ENCODE measurements around the gene PRADC1. TPM values are rescaled to one million over a fixed set of nuclear protein-coding genes. Genes with fewer than 3 reads are reported as not detected.

Gene PRADC1
- total and polyA plus RNA-seq, 9 of the 15 experiments (the other 6 are each of a cell fraction or from before 2014, with no cell fraction given): 7.3 to 47.4 (median 34.2) TPM

DNA sequence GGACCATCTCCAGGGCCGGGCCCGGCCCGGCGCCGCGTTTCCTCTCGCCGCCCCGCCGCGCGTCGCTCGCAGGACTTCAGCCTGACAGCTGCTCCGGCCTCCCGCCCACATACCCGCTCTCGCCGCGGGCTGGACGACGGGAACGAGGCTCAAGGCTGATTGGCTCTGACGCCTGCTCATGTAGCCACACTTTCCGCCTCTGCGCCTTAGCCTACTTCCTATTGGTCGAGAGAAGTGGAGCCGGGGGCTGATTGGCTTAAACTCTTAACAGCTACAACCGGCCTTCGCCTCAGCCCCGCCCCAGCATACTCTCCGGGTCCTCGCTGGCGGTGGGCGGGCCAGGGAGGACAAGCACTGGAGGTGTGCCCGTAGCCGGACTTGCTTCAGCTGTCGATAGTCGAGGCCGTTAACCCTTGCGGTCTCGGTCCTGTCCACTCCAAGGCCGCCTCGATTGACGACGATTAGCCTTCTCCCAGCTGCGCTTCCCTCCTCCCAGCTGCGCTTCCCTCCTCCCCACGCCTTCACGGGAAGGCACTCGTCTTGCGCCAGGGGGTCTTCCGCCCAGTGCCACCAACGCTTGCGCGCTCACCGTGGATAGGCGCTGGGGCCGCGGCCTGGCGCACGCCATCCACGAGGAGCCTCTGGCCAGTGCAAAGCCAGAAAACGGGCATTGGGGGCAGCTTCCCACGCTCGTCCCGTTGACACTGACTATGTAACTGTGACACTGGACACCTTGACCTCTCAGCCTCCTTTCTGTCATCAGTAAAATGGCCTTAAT, at the start of gene PRADC1 (continued):
- TF ChIP-seq, protein P1, sequence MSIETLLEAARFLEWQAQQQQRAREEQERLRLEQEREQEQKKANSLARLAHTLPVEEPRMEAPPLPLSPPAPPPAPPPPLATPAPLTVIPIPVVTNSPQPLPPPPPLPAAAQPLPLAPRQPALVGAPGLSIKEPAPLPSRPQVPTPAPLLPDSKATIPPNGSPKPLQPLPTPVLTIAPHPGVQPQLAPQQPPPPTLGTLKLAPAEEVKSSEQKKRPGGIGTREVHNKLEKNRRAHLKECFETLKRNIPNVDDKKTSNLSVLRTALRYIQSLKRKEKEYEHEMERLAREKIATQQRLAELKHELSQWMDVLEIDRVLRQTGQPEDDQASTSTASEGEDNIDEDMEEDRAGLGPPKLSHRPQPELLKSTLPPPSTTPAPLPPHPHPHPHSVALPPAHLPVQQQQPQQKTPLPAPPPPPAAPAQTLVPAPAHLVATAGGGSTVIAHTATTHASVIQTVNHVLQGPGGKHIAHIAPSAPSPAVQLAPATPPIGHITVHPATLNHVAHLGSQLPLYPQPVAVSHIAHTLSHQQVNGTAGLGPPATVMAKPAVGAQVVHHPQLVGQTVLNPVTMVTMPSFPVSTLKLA (conservative IDR thresholded peaks at IDR 0.05): peak; percentile 60 to 89
- TF ChIP-seq TEAD1 (CRISPR knock-in tag; IDR thresholded peaks at IDR 0.05): no peak
- TF ChIP-seq HMGN3 (IDR thresholded peaks at IDR 0.05; ENCODE audit: borderline replicate concordance, extremely low read depth, insufficient read length, low read depth, low read length): no peak
- TF ChIP-seq POLR2B (IDR thresholded peaks at IDR 0.05; ENCODE audit: low read depth, partially characterized antibody): peak; percentile 59
- TF ChIP-seq, protein P2, sequence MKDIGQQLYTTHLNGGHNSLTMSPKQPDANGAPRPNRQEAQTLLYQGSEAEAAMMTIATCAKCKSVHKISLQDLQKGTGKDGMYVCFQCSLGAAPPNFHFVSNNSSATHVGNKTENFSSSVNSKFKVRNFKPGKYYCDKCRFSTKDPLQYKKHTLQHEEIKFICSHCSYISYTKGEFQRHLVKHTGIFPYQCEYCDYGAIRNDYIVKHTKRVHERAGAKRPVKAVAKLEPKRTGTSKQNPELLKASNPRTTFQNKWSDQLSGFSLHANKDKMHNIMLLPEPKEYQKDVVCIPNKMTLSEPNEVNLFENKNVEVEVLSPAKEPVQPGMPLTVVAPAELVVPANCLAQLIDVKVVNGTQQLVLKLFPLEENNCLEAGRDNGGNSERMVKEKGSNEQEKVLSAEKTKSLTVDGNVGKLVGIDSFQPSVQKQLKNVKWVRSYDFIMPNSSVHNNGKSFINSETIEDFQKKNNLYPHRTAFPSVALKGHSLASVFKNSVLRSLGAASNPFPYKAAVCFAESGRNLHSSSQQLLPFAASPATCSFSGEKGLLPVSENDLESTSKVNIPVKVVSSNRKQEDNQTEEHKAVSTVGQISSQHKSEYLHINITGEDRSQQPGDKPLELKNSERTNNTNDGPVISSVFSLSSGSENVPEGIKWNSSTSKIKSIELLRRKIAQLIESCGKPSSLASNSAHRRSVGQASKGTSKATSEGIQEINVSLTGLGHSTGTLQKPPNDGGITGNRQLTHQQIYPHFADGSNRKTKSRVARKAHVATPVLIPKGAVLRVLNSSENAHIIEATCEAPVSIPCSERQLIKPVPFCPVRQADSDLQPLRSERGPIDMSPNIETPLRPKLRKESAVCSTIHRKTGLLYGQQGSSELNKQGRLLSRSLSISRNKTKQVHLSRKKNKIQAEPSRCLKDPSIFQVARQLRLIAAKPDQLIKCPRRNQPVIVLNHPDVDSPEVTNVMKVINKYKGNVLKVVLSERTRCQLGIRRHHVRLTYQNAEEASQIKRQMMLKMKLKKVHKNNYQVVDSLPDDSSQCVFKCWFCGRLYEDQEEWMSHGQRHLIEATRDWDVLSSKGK (CRISPR knock-in tag; IDR thresholded peaks at IDR 0.05): no peak
- TF ChIP-seq POLR2A (conservative IDR thresholded peaks at IDR 0.05): peak; percentile 67; the same call in 1 of the 2 replicates
- no peak for TF ChIP-seq ZNF217 (CRISPR knock-in tag; IDR thresholded peaks at IDR 0.05)
- no peak for TF ChIP-seq ZZZ3 (IDR thresholded peaks at IDR 0.05)
- TF ChIP-seq, protein P3, sequence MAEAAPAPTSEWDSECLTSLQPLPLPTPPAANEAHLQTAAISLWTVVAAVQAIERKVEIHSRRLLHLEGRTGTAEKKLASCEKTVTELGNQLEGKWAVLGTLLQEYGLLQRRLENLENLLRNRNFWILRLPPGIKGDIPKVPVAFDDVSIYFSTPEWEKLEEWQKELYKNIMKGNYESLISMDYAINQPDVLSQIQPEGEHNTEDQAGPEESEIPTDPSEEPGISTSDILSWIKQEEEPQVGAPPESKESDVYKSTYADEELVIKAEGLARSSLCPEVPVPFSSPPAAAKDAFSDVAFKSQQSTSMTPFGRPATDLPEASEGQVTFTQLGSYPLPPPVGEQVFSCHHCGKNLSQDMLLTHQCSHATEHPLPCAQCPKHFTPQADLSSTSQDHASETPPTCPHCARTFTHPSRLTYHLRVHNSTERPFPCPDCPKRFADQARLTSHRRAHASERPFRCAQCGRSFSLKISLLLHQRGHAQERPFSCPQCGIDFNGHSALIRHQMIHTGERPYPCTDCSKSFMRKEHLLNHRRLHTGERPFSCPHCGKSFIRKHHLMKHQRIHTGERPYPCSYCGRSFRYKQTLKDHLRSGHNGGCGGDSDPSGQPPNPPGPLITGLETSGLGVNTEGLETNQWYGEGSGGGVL (CRISPR knock-in tag; IDR thresholded peaks at IDR 0.05): no peak
- peak; percentile 69 for TF ChIP-seq ATF7 (IDR thresholded peaks at IDR 0.05)
- no peak for TF ChIP-seq TEAD2 (tag; IDR thresholded peaks at IDR 0.05)
- TF ChIP-seq, protein P4, sequence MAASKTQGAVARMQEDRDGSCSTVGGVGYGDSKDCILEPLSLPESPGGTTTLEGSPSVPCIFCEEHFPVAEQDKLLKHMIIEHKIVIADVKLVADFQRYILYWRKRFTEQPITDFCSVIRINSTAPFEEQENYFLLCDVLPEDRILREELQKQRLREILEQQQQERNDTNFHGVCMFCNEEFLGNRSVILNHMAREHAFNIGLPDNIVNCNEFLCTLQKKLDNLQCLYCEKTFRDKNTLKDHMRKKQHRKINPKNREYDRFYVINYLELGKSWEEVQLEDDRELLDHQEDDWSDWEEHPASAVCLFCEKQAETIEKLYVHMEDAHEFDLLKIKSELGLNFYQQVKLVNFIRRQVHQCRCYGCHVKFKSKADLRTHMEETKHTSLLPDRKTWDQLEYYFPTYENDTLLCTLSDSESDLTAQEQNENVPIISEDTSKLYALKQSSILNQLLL (CRISPR knock-in tag; IDR thresholded peaks at IDR 0.05; ENCODE audit: borderline replicate concordance): no peak
- TF ChIP-seq RBM34 (IDR thresholded peaks at IDR 0.05; ENCODE audit: borderline replicate concordance, insufficient read depth, low read length): no peak
- TF ChIP-seq RB1 (IDR thresholded peaks at IDR 0.05; ENCODE audit: low read depth): peak; percentile 67; the same call in 1 of the 2 replicates
- TF ChIP-seq HIVEP1 (CRISPR knock-in tag; IDR thresholded peaks at IDR 0.05): no peak
- TF ChIP-seq ZEB2 (IDR thresholded peaks at IDR 0.05): no peak
- TF ChIP-seq ZNF778 (CRISPR knock-in tag; IDR thresholded peaks at IDR 0.05): no peak
- no peak for TF ChIP-seq ZNF668 (CRISPR knock-in tag; IDR thresholded peaks at IDR 0.05)
- peak; percentile 61 for TF ChIP-seq CHD1 (IDR thresholded peaks at IDR 0.05; ENCODE audit: low read length)
- TF ChIP-seq, protein P5, sequence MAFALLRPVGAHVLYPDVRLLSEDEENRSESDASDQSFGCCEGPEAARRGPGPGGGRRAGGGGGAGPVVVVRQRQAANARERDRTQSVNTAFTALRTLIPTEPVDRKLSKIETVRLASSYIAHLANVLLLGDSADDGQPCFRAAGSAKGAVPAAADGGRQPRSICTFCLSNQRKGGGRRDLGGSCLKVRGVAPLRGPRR (CRISPR knock-in tag; IDR thresholded peaks at IDR 0.05): no peak

All from K562 (cell line).